GM12873 (cell line): ENCODE data around the gene SCAF1.

ENCODE experiments used
- TF ChIP-seq, protein P1 (sequence below): IDR thresholded peaks from 2 replicates; pipeline ENCODE4 v1.5.1; 2012; ENCODE audit warnings: low read depth, mild to moderate bottlenecking, moderate library complexity, low read length, control low read depth; ENCODE audit not compliant: insufficient read depth; ENCODE audit errors: missing control alignments

SCAF1 gene

DNA sequence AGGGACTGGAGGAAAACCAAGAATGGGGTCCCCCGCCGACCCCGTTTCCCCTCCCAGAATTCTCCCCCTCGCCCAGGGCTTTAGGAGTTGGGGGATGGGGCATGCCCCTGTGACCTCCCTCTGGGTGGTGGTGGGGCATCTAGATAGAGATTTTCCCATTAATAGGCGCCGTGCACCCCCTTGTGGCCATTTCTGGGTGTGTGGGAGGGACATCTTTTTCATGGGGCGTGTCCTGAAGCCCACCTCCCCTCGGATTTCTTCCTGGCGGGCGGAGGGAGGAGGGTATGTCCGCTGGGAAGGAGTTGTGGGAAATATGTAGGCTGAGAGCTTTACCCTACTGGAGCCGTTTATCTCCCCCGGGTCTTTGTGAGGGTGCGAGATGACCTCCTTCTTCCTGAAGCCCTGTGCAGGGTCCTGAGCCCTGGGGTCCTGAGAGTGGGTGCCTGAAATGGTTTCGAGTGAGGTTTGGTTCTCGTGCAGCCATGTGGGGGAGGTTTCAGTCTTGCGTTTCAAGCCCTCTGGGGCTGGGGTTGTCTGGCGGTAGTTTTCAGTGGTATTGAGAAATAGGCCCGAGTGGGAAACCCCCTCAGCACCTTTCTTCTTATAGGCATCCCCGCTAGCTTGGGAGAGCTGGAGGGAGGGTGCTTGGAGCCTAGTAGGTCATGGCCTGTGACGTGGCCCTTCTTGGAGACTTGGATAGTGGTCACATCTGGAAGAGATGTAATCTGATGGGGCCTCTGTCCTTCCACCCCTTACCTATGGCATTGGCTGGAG, 36.1 kb downstream of the SCAF1 start:
- TF ChIP-seq, protein P1, sequence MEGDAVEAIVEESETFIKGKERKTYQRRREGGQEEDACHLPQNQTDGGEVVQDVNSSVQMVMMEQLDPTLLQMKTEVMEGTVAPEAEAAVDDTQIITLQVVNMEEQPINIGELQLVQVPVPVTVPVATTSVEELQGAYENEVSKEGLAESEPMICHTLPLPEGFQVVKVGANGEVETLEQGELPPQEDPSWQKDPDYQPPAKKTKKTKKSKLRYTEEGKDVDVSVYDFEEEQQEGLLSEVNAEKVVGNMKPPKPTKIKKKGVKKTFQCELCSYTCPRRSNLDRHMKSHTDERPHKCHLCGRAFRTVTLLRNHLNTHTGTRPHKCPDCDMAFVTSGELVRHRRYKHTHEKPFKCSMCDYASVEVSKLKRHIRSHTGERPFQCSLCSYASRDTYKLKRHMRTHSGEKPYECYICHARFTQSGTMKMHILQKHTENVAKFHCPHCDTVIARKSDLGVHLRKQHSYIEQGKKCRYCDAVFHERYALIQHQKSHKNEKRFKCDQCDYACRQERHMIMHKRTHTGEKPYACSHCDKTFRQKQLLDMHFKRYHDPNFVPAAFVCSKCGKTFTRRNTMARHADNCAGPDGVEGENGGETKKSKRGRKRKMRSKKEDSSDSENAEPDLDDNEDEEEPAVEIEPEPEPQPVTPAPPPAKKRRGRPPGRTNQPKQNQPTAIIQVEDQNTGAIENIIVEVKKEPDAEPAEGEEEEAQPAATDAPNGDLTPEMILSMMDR, result peak; percentile 70

DNA sequence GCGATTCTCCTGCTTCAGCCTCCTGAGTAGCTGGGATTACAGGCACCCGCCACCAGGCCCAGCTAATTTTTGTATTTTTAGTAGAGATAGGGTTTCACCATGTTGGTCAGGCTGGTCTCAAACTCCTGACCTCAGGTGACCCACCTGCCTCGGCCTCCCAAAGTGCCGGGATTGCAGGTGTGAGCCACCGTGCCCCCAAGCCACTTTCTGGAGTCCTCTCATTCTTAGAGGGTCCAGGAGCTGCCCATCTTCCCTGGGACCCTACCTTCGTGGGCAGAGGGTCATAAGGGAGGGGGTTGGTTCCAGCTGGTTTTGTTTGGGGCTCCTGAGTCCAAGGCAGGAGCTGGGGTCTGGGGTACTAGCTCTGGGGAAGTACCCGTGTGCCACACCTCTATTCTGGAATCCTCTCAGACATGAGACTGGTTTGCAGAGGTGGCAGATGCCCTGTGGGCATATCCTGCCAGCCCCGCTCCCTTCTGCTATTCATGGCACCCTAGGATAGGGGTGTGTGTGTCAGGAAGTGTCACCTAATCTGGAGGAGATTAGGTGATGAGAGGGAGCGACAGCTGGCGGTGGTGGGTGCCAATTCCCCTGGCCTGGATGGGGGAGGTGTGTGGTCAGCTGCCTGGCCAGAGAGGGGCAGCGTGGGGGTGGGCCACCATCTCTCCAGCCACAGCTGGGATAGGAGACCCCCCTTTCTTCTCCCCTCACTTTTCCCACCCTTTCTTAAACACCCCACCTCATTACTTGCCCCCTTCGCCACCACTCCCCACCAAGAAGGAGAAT, 37.2 kb downstream of the SCAF1 start:
- TF ChIP-seq, protein P1, result no peak

DNA sequence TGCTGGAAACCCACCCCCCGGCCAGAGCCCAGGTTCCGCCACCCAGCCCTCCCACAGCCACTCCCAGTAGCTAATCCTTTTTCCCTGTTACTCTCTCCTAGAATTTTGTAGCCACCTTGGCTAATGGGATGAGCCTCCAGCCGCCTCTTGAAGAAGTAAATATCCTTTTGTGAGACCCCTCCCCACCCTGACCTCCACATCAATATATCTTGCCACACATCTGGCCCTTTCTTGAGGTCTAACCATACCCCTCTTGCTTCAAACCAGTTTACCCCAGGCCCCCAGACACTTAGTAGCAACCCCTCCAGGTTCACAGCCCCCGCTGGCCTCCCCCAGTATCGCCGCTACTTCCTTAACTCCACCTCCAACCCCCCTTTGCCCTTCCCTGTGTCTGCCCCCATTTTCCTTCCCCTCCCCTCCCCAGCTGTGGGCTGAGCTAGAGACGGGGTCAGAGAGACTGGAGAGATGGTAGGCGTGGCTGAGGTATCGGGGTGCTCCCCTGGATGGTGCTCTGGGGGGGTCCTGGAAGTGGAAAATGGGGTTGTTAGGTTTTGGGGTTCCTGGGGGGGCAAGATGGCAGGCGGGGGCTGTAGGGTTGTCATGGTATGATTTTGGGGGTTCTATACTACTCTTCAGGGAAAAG, 37.9 kb downstream of the SCAF1 start:
- TF ChIP-seq, protein P1, result no peak

DNA sequence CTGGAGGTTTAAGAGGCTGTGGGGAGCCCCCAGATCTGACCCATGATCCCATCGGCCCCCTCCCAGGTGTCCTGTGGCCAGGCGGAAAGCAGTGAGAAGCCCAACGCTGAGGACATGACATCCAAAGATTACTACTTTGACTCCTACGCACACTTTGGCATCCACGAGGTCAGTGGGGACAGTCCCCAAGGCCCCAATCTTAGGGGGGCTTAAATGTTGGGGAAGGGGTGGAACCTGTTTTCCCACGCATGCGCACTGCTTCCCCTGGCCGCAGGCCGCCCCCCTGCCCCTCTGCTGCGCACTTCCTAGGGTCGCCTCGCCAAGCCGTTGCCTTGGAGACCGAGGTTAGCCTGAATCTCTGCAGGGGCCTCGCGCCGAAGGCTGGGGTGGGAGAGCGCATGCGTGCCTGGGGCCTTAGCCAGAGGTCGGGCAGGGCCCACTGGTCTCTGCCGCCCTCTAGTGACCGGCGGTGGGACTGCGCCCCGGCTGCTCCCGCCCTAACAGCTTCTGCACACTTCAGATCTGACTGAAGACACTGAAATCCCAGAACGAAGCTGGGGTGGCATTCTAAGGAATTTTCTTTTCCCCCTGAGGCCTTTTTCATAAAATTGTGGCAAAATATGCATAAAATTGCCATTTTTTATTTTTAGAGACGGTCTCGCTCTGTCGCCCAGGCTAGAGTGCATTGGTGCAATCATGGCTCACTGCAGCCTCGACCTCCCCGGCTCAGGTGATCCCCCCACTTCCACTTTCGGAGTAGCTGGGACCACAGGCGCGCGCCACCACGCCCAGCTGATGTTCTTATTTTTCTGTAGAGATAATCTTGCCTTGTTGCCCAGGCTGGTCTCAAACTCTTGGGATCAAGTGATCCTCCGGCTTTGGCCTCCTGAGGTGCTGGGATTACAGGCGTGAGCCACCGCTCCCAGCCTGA, 38.7 kb downstream of the SCAF1 start:
- TF ChIP-seq, protein P1, result peak; percentile 99

DNA sequence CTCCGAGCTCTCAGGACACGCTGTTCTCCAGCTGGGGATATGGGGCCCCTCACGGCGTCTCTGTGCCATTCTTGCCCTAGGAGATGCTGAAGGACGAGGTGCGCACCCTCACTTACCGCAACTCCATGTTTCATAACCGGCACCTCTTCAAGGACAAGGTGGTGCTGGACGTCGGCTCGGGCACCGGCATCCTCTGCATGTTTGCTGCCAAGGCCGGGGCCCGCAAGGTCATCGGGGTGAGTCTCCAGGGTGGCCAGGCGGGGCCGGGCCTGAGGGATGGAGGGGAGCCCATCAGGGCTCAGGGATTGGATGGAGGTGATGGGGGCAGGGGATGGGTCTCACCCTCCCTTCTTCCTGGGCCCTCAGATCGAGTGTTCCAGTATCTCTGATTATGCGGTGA, 39.8 kb downstream of the SCAF1 start:
- TF ChIP-seq, protein P1, result no peak

DNA sequence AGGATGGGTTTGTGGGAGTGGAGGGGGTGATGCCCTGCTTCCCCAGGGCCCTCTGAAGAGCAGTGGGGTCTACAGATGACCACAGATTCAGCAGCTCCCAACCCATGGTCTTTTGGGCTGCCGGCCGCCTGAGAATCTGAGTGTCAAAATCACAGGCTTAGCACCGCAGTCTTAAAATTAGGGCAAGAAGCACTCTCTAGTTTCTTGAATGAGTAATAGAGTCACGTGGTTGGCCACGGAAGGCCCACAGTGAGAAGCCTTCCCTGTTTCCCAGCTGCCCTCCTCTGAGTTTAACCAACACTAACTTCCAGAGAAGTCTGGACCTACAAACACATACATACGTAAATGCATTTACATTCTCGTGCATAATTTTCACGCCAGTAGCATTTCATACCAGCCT, 40.3 kb downstream of the SCAF1 start:
- TF ChIP-seq, protein P1, result no peak
